PC-9 (cell line): ENCODE data around the gene CDC42BPB. TPM values are rescaled to one million over a fixed set of nuclear protein-coding genes. Genes with fewer than 3 reads are reported as not detected.
"Not testable (repeated sequence)": the region's sequence is repeated elsewhere in the genome, so short reads cannot be mapped to it uniquely, and the experiment has no call there.

Experiments used
- BruUV-seq: library from RNA; stranded (reverse); fragments of 400-500 nt; replicated peaks from 2 replicates; lab custom pipeline; 2021; lab: Mats Ljungman, UMichigan
- CTCF ChIA-PET: fragments of 300-600 bp; sonication (Branson Sonifier 250); formaldehyde crosslinking; loops from one replicate; lab custom pipeline; 2022; ENCODE audit warnings: antibody characterized with exemption; lab: Charles Lee
- POLR2A ChIA-PET: fragments of 300-600 bp; sonication (Branson Sonifier 250); formaldehyde crosslinking; loops from one replicate; lab custom pipeline; 2022; ENCODE audit warnings: antibody characterized with exemption; ENCODE audit not compliant: unreplicated experiment; lab: Charles Lee
- DNase-seq, 2 experiments: peaks; one replicate each; pipeline versions ENCODE4 v3.0.0 to v3.0.0-alpha.2; 2015 to 2022; ENCODE audit warnings: mixed read lengths in 1 of 2
- H2AFZ ChIP-seq: fragments of 200-600 bp; sonication (generic); 2 replicates; pipeline ENCODE4 v1.8.1; 2017; ENCODE audit warnings: antibody characterized with exemption
- H3F3A ChIP-seq: fragments of 200-600 bp; sonication (generic); 2 replicates; pipeline ENCODE4 v1.8.1; 2017; ENCODE audit warnings: antibody characterized with exemption, mild to moderate bottlenecking, low read depth; ENCODE audit not compliant: insufficient read depth
- H3K27ac ChIP-seq: fragments of 200-600 bp; sonication (generic); 2 replicates; pipeline ENCODE4 v1.6.1; 2016; ENCODE audit warnings: mixed run types
- H3K27me3 ChIP-seq: fragments of 200-600 bp; sonication (generic); 2 replicates; pipeline ENCODE4 v1.6.1; 2016; ENCODE audit warnings: low read depth, mixed run types; ENCODE audit not compliant: insufficient read depth
- H3K36me3 ChIP-seq: fragments of 200-600 bp; sonication (generic); 2 replicates; pipeline ENCODE4 v1.6.1; 2016; ENCODE audit warnings: low read depth, mixed run types
- H3K4me1 ChIP-seq: fragments of 200-600 bp; sonication (generic); replicated peaks from 2 replicates; pipeline ENCODE4 v1.6.1; 2016; ENCODE audit warnings: mixed run types; ENCODE audit not compliant: insufficient read depth
- H3K4me2 ChIP-seq: fragments of 200-600 bp; sonication (generic); 2 replicates; pipeline ENCODE4 v1.6.1; 2017; ENCODE audit warnings: mixed run types
- H3K4me3 ChIP-seq: fragments of 200-600 bp; sonication (generic); 2 replicates; pipeline ENCODE4 v1.6.1; 2016; ENCODE audit warnings: mixed run types
- H3K79me2 ChIP-seq: fragments of 200-600 bp; sonication (generic); 2 replicates; pipeline ENCODE4 v1.6.1; 2017; ENCODE audit warnings: low read depth, mixed run types
- H3K9me2 ChIP-seq: fragments of 200-600 bp; sonication (generic); 2 replicates; pipeline ENCODE4 v1.8.1; 2017; ENCODE audit warnings: mild to moderate bottlenecking; ENCODE audit not compliant: insufficient read depth
- H3K9me3 ChIP-seq: fragments of 200-600 bp; sonication (generic); 2 replicates; pipeline ENCODE4 v1.8.1; 2016; ENCODE audit warnings: low read depth; ENCODE audit not compliant: insufficient read depth
- H4K20me1 ChIP-seq: fragments of 200-600 bp; sonication (generic); 2 replicates; pipeline ENCODE4 v1.8.1; 2017; ENCODE audit not compliant: insufficient read depth
- CTCF ChIP-seq: fragments of 200-600 bp; sonication (generic); conservative IDR thresholded peaks from 2 replicates; pipeline ENCODE4 v1.6.1; 2017; ENCODE audit warnings: mixed run types, antibody characterized with exemption, mild to moderate bottlenecking, moderate library complexity
- EZH2 ChIP-seq: fragments of 200-600 bp; sonication (generic); IDR thresholded peaks from 2 replicates; pipeline ENCODE4 v1.8.0; 2017; ENCODE audit warnings: antibody characterized with exemption, low read depth
- intact Hi-C: fragments of 100-400 bp; cut with micrococcal nuclease; formaldehyde crosslinking; loops from one replicate; pipeline ENCODE4 v1.10.0; 2022; ENCODE audit not compliant: unreplicated experiment
- total RNA-seq: library from RNA; stranded (reverse); gene quantifications from 2 replicates; pipeline ENCODE4 v1.2.3, GENCODE V29; 2021

The CDC42BPB gene
- total RNA-seq, 1 experiment from 2014 or later, result 203 TPM

- BruUV-seq, result no TSS peak
- Histone ChIP-seq H3K4me2 (peak overlapping the region; percentile 66), H3K36me3 (no peaks in the 10 kb centered on the region), H3K4me1 (peaks cover 73% of the 10 kb centered on the region), H3K4me3 (no peak overlapping the region; the same call in 1 of the 2 replicates), H3K9me2 (no peaks in the 10 kb centered on the region), H3K9me3 (no peaks in the 10 kb centered on the region), H3F3A (peaks cover 74% of the 10 kb centered on the region), H2AFZ (no peak overlapping the region), H4K20me1 (peaks cover 11% of the 10 kb centered on the region; the same call in 1 of the 2 replicates), H3K79me2 (peaks cover 93% of the 10 kb centered on the region), H3K27ac (peak overlapping the region; percentile 89), H3K27me3 (no peaks in the 10 kb centered on the region)
- intact Hi-C loops, result loop anchor here (2.0 kb wide), 1 partner anchor 39 kb away; no protein-coding TSS in a partner anchor
- ChIA-PET CTCF (no interaction called here), POLR2A (no interaction called here)
- TF ChIP-seq EZH2, result no peak
- no peak for TF ChIP-seq CTCF
- DNase-seq, result no peak
These were observed 29.9 kb downstream of the CDC42BPB start for GRCh38 chr14:103027451-103027850.

GRCh38 chr14:103026988-103027387, 30.4 kb downstream of the CDC42BPB start:
- peak overlapping the region; percentile 30; the same call in 1 of the 2 replicates for H3K4me3 ChIP-seq
- H3K79me2 ChIP-seq, result peaks cover 93% of the 10 kb centered on the region
- no peaks in the 10 kb centered on the region for H3K9me2 ChIP-seq
- CTCF ChIA-PET, result interaction anchor here (0.7 kb wide), 1 partner anchor 73 kb away, joined by 4 read pairs; no protein-coding TSS in a partner anchor
- POLR2A ChIA-PET, result interaction anchor here (0.6 kb wide), 1 partner anchor 30 kb away, joined by 5 read pairs; no protein-coding TSS in a partner anchor
- no peaks in the 10 kb centered on the region for H3K9me3 ChIP-seq
- DNase-seq, result peak in 1 of 2 experiments; percentile 78
- H4K20me1 ChIP-seq, result peaks cover 11% of the 10 kb centered on the region; the same call in 1 of the 2 replicates
- peaks cover 74% of the 10 kb centered on the region for H3F3A ChIP-seq
- H3K27me3 ChIP-seq, result no peaks in the 10 kb centered on the region
- TF ChIP-seq EZH2 (no peak), CTCF (no peak; the same call in 1 of the 2 replicates)
- intact Hi-C loops, result loop anchor here (1.0 to 2.0 kb wide), 3 partner anchors 16 to 40 kb away; partner anchors contain the start of gene CDC42BPB
- peaks cover 75% of the 10 kb centered on the region for H3K4me1 ChIP-seq
- H3K27ac ChIP-seq, result peak overlapping the region; percentile 89
- H3K4me2 ChIP-seq, result peak overlapping the region; percentile 66
- H3K36me3 ChIP-seq, result no peaks in the 10 kb centered on the region
- peak overlapping the region; percentile 13; the same call in 1 of the 2 replicates for H2AFZ ChIP-seq
- BruUV-seq, result no TSS peak

- Histone ChIP-seq H4K20me1 (peaks cover 11% of the 10 kb centered on the region; the same call in 1 of the 2 replicates), H3F3A (peaks cover 70% of the 10 kb centered on the region), H3K27ac (peak overlapping the region; percentile 89), H3K79me2 (peaks cover 93% of the 10 kb centered on the region), H2AFZ (peak overlapping the region; percentile 13; the same call in 1 of the 2 replicates), H3K4me3 (peak overlapping the region; percentile 30; the same call in 1 of the 2 replicates), H3K4me2 (peak overlapping the region; percentile 66), H3K4me1 (peaks cover 75% of the 10 kb centered on the region)
- H3K9me2 ChIP-seq, H3K36me3 ChIP-seq, H3K9me3 ChIP-seq, BruUV-seq, H3K27me3 ChIP-seq: not testable (repeated sequence)
- CTCF ChIA-PET, result interaction anchor here (0.6 kb wide), 1 partner anchor 30 kb away, joined by 4 read pairs; no protein-coding TSS in a partner anchor
- peak; percentile 79 to 98 for DNase-seq
- intact Hi-C loops, result loop anchor here (1.0 to 2.0 kb wide), 3 partner anchors 15 to 41 kb away; partner anchors contain the start of gene CDC42BPB
- POLR2A ChIA-PET, result interaction anchor here (0.6 to 0.7 kb wide), 3 partner anchors 225 to 595 kb away, joined by 3 to 6 read pairs (median 5); no protein-coding TSS in a partner anchor
These were observed 31.2 kb downstream of the CDC42BPB start for GRCh38 chr14:103026196-103026595.
